NB4 (cell line): Measurements from ENCODE around the gene ROBO2.

Experiments
- CTCF ChIP-seq: IDR thresholded peaks from one replicate; pipeline ENCODE4 v1.5.1; 2012; ENCODE audit warnings: low read depth, low read length
- MYC ChIP-seq: IDR thresholded peaks from 2 replicates; pipeline ENCODE4 v1.6.1; 2011; ENCODE audit warnings: low read depth, low read length
- POLR2A ChIP-seq: IDR thresholded peaks from 2 replicates; pipeline ENCODE4 v1.6.1; 2011; ENCODE audit warnings: mild to moderate bottlenecking; ENCODE audit not compliant: insufficient read length; ENCODE audit errors: extremely low read depth

- TF ChIP-seq CTCF (no peak), POLR2A (no peak), MYC (no peak)
Measured at GRCh38 chr3:77039606-77040171, at the start of gene ROBO2.
